SK-N-MC (cell line): ENCODE results near the gene APOL1.

Experiments
- EZH2 ChIP-seq: fragments of 200-600 bp; sonication (generic); IDR thresholded peaks from one replicate; pipeline ENCODE4 v1.6.1; 2017; ENCODE audit warnings: antibody characterized with exemption
- POLR2AphosphoS5 ChIP-seq: IDR thresholded peaks from 2 replicates; pipeline ENCODE4 v1.6.1; 2012; ENCODE audit warnings: mild to moderate bottlenecking, low read depth, low read length, borderline replicate concordance

- TF ChIP-seq EZH2 (no peak), POLR2AphosphoS5 (no peak)
These were observed 13.9 kb upstream of the APOL1 start for GRCh38 chr22:36239150-36239400.
